Gastroesophageal sphincter (tissue), 3 donors: ENCODE results near the gene POLR2L.

Experiments
- CTCF ChIP-seq, 4 experiments: fragments of 200-600 bp in 2 of 4; fragments of 450-650 bp in 2 of 4; sonication (generic) in 1 of 4; IDR thresholded peaks; one replicate each; pipeline ENCODE4 v1.5.1; 2017 to 2019; ENCODE audit warnings: antibody characterized with exemption in 4 of 4, mild to moderate bottlenecking in 2 of 4, moderate library complexity in 2 of 4
- POLR2AphosphoS5 ChIP-seq: sonication (generic); formaldehyde crosslinking; IDR thresholded peaks from one replicate; pipeline ENCODE4 v1.6.1; 2017; ENCODE audit warnings: antibody characterized with exemption

- TF ChIP-seq POLR2AphosphoS5 (no peak), CTCF (IDR thresholded peaks at IDR 0.05) (no peak)
These were observed 13.0 kb upstream of the POLR2L start for GRCh38 chr11:855330-855674.
